Measurements from ENCODE around the gene NSUN5.

- TF ChIP-seq, protein P1, sequence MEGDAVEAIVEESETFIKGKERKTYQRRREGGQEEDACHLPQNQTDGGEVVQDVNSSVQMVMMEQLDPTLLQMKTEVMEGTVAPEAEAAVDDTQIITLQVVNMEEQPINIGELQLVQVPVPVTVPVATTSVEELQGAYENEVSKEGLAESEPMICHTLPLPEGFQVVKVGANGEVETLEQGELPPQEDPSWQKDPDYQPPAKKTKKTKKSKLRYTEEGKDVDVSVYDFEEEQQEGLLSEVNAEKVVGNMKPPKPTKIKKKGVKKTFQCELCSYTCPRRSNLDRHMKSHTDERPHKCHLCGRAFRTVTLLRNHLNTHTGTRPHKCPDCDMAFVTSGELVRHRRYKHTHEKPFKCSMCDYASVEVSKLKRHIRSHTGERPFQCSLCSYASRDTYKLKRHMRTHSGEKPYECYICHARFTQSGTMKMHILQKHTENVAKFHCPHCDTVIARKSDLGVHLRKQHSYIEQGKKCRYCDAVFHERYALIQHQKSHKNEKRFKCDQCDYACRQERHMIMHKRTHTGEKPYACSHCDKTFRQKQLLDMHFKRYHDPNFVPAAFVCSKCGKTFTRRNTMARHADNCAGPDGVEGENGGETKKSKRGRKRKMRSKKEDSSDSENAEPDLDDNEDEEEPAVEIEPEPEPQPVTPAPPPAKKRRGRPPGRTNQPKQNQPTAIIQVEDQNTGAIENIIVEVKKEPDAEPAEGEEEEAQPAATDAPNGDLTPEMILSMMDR (IDR thresholded peaks at IDR 0.05): no peak
- no peak for TF ChIP-seq POLR2A (IDR thresholded peaks at IDR 0.05)
These were observed 7.9 kb upstream of the NSUN5 start for GRCh38 chr7:73316521-73316920.

Measured in lower leg skin (tissue), 3 donors.